Progenitor cell of endocrine pancreas (in vitro differentiated cells): ENCODE measurements around the gene SEC23B. TPM values are rescaled to one million over a fixed set of nuclear protein-coding genes. Genes with fewer than 3 reads are reported as not detected.
"Not testable (repeated sequence)": the region's sequence is repeated elsewhere in the genome, so short reads cannot be mapped to it uniquely, and the experiment has no call there.

Experiments
- DNase-seq: peaks from one replicate; pipeline ENCODE4 v3.0.0; 2021; ENCODE audit warnings: low spot score; ENCODE audit not compliant: unreplicated experiment
- H3K27ac Mint-ChIP-seq: 2 replicates; pipeline ENCODE4 v1.8.0; 2021; ENCODE audit warnings: mild to moderate bottlenecking, moderate library complexity, mixed read lengths
- H3K27me3 Mint-ChIP-seq: 2 replicates; pipeline ENCODE4 v1.8.0; 2021; ENCODE audit warnings: mixed read lengths
- H3K36me3 Mint-ChIP-seq: 2 replicates; pipeline ENCODE4 v1.8.0; 2022; ENCODE audit warnings: mixed read lengths; ENCODE audit not compliant: insufficient read depth
- H3K4me1 Mint-ChIP-seq: 2 replicates; pipeline ENCODE4 v1.8.0; 2021; ENCODE audit warnings: low read depth, mixed read lengths
- H3K4me3 Mint-ChIP-seq: 2 replicates; pipeline ENCODE4 v1.8.0; 2021; ENCODE audit warnings: low read depth, mild to moderate bottlenecking, moderate library complexity, mixed read lengths
- H3K9me3 Mint-ChIP-seq: 2 replicates; pipeline ENCODE4 v1.8.0; 2021; ENCODE audit warnings: low read depth, mixed read lengths
- total RNA-seq: library from RNA; stranded (reverse); gene quantifications from 2 replicates; pipeline ENCODE4 v1.2.1, GENCODE V29; 2021
- TF ChIP-seq, protein P1 (sequence below): fragments of 200-600 bp; sonication (generic); IDR thresholded peaks from one replicate; pipeline ENCODE4 v1.5.0; 2021; ENCODE audit warnings: antibody characterized with exemption, mild to moderate bottlenecking; ENCODE audit not compliant: unreplicated experiment

Gene SEC23B
- total RNA-seq, 1 donor from 2014 or later, result 58.4 TPM

DNA sequence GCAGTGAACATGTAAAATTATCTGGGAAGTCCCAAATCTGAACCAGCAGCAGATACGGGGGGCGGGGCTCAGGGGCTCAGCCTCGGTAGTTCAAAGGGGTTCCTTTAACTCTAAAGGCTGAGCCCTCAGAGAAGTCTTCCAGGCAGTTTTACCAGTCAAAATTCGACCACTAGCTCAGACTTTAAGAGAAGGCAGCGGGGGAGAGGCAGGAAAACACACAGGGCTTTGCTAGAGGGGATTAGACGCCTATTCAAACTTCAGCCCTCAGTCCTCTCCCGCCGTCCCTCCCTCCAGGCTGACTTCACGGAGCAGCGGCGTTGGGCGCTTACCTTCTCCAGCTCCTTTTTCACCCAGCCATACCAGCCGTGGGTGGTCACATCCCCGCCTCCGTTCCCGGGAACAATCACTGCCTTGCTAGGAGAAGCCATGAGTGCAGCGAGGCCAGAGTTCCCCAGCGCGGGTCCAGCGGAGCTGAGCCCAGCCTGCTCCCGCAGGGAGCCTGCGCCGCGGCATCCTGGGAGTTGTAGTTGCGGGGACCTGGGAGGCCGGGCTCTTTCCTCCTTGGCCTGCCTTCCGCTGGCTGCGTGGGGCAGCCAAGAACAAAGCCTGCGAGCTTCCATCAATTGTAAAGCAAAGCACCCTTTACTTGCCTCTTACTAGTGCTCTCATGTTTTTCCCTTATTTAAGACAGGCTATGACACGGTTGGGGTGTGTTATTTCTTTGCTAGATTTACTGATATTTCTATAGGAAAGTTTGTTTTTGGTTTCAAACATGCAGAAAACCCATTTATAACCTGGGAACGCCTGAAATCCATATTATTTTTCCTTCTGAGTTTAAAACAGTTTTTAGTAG, 10.8 kb upstream of the SEC23B start, which contains the start of gene RBBP9:
RBBP9 (minus strand) TSS at position 486 of the 853 bp plus-strand sequence; CDS start at position 428, 58 bp downstream.
- Mint-ChIP-seq H3K27me3 (no peaks in the 10 kb centered on the region), H3K27ac (peak within 1 kb of the TSS; percentile 96), H3K9me3 (no peaks in the 10 kb centered on the region), H3K4me3 (peak within 1 kb of the TSS; percentile 99), H3K36me3 (peaks cover 5% of the 10 kb centered on the region), H3K4me1 (peaks cover 8% of the 10 kb centered on the region)
- TF ChIP-seq, protein P1, sequence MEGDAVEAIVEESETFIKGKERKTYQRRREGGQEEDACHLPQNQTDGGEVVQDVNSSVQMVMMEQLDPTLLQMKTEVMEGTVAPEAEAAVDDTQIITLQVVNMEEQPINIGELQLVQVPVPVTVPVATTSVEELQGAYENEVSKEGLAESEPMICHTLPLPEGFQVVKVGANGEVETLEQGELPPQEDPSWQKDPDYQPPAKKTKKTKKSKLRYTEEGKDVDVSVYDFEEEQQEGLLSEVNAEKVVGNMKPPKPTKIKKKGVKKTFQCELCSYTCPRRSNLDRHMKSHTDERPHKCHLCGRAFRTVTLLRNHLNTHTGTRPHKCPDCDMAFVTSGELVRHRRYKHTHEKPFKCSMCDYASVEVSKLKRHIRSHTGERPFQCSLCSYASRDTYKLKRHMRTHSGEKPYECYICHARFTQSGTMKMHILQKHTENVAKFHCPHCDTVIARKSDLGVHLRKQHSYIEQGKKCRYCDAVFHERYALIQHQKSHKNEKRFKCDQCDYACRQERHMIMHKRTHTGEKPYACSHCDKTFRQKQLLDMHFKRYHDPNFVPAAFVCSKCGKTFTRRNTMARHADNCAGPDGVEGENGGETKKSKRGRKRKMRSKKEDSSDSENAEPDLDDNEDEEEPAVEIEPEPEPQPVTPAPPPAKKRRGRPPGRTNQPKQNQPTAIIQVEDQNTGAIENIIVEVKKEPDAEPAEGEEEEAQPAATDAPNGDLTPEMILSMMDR, result no peak
- peak; percentile 77 for DNase-seq

DNA sequence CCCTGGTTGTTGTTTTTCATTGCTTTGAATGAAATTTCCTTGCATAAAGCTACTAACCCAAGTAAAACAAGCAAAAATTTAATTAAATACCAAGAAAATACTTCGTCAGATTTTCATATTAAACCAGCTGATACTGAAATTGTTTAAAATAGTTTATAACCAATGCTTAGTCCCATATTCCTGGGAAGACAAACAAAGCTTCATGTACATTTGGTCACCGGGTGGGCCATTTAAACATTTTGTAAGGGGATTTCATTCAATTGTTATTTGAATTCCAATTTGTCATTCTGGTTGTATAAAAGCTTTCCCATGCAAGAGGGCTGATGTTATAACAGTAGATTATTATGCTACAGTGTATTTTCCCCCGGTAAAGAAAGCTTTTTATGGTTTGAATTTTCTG, 10.1 kb upstream of the SEC23B start:
- Mint-ChIP-seq H3K4me1 (peaks cover 8% of the 10 kb centered on the region), H3K9me3 (no peaks in the 10 kb centered on the region), H3K27me3 (peaks cover 3% of the 10 kb centered on the region), H3K36me3 (peaks cover 5% of the 10 kb centered on the region), H3K27ac (peak overlapping the region; percentile 96), H3K4me3 (peak overlapping the region; percentile 99)
- TF ChIP-seq, protein P1, result no peak
- no peak for DNase-seq

DNA sequence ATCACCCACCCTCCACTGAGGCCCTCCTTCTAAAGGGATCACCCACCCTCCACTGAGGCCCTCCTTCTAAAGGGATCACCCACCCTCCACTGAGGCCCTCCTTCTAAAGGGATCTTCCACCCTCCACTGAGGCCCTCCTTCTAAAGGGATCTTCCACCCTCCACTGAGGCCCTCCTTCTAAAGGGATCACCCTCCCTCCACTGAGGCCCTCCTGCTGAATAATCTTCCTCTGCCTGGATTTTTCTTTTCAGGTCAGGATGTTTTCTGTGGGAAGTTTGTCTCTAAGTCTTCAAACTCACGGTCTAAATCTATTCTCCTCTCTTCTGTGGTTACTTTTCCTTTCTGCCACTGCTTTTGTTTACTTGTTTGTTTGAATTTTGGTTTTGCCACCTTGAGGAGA, 6.1 kb upstream of the SEC23B start:
- H3K27me3 Mint-ChIP-seq, DNase-seq, H3K27ac Mint-ChIP-seq, H3K4me1 Mint-ChIP-seq, H3K4me3 Mint-ChIP-seq, H3K9me3 Mint-ChIP-seq, H3K36me3 Mint-ChIP-seq: not testable (repeated sequence)

DNA sequence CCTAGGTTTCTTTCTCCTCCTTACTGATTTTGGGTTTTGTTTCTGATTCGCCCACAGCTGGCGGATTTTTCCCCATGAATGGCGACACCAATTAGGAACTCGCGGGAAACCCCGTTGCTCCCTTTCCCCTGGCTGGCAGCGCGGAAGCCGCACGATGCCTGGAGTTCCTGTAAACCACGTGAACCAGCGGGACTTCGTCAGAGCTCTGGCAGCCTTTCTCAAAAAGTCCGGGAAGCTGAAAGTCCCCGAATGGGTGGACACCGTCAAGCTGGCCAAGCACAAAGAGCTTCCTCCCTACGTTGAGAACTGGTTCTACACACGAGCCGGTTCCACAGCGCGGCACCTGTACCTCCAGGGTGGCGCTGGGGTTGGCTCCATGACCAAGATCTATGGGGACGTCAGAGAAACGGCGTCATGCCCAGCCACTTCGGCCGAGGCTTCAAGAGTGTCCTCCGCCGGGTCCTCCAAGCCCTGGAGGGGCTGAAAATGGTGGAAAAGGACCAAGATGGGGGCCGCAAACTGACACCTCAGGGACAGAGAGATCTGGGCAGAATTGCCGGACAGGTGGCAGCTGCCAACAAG, 3.2 kb upstream of the SEC23B start:
- TF ChIP-seq, protein P1, result no peak
- H3K4me1 Mint-ChIP-seq, result peaks cover 17% of the 10 kb centered on the region
- DNase-seq, result no peak
- no peaks in the 10 kb centered on the region for H3K9me3 Mint-ChIP-seq
- H3K27ac Mint-ChIP-seq, result no peak overlapping the region
- H3K36me3 Mint-ChIP-seq, result no peaks in the 10 kb centered on the region
- no peak overlapping the region for H3K4me3 Mint-ChIP-seq
- H3K27me3 Mint-ChIP-seq, result peaks cover 7% of the 10 kb centered on the region

DNA sequence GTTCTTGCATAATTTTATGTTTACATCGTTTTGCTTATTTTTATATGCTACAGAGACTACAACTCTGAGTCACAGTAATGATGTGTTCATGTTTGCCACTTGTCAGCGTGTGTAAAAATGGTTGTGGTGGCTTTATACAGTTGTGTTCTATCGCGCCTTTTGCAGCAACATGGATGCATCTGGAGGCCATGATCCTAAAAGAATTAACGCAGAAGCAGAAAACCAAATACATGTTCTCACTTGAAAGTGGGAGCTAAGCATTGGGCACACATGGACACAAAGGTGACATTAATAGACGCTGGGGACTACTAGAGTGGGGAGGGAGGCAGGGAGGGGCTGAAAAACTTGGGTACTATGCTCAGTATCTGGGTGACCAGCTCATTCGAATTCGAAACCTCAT, 996 bp upstream of the SEC23B start:
- H3K4me1 Mint-ChIP-seq, result peaks cover 19% of the 10 kb centered on the region
- H3K4me3 Mint-ChIP-seq, result peak overlapping the region; percentile 100
- peak overlapping the region; percentile 100 for H3K27ac Mint-ChIP-seq
- no peaks in the 10 kb centered on the region for H3K9me3 Mint-ChIP-seq
- no peak for DNase-seq
- peaks cover 7% of the 10 kb centered on the region for H3K27me3 Mint-ChIP-seq
- TF ChIP-seq, protein P1, result no peak
- peaks cover 12% of the 10 kb centered on the region for H3K36me3 Mint-ChIP-seq

DNA sequence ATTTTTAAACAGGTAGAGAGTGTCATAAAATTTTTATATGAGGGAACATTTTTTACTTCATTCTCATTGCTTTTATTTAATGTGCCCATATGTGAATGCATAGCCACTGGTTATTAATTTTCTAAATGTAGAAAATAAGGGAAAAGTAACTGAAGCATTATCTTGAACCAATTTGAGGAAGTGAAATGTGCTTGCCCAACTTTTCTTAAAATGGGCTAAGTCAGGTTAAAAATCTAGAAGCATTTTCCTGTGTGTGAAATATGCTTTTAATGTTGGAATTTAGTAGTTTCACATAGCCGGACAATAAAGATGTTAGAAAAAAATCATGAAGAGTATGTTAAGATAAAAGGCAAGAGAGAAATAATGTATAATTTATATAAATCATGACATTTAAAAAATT, 3.8 kb downstream of the SEC23B start:
- no peak overlapping the region for H3K27ac Mint-ChIP-seq
- H3K4me3 Mint-ChIP-seq, result no peak overlapping the region
- H3K27me3 Mint-ChIP-seq, result no peaks in the 10 kb centered on the region
- TF ChIP-seq, protein P1, result no peak
- H3K9me3 Mint-ChIP-seq, result no peaks in the 10 kb centered on the region
- H3K36me3 Mint-ChIP-seq, result peaks cover 25% of the 10 kb centered on the region
- no peak for DNase-seq
- H3K4me1 Mint-ChIP-seq, result peaks cover 18% of the 10 kb centered on the region
